ENCODE data around the gene TNNI3K.

TNNI3K gene

DNA sequence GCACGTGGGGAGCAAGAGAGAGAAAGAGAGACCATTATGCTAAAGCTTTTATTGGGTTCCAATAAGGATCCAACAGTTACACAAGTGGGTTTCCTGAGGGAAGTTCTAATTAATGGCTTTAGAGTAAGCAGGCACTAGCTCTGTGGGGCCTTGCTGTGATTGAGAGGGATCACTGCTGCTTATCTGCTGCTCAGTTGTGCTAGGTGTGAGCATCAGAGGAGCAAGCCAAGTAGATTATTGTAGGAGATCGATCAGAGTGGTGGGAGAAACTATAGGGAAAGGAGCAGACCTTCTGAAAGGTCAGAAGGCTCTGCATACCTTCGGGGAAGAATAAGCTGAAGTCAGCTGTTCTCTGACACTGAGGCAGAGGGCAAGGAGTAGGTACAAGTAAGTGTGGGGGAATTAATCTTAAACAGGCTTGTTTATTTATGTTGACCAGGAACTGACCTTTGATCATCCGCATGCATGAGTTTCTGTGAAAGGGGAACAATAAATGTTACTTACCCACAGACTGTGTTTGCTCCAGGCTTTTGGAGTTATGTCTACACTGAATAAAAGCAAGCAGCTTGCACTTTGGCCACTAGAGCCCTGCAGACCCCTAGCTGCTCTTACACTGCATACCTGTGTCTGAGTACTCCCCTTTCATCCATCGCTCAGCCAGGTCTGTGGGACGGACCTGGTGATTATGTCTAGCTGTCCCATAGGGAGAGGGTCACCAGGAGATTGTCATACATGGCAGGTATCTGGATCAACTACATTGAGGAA is 89.7 kb downstream of the TNNI3K start:
- TF ChIP-seq, protein P1, sequence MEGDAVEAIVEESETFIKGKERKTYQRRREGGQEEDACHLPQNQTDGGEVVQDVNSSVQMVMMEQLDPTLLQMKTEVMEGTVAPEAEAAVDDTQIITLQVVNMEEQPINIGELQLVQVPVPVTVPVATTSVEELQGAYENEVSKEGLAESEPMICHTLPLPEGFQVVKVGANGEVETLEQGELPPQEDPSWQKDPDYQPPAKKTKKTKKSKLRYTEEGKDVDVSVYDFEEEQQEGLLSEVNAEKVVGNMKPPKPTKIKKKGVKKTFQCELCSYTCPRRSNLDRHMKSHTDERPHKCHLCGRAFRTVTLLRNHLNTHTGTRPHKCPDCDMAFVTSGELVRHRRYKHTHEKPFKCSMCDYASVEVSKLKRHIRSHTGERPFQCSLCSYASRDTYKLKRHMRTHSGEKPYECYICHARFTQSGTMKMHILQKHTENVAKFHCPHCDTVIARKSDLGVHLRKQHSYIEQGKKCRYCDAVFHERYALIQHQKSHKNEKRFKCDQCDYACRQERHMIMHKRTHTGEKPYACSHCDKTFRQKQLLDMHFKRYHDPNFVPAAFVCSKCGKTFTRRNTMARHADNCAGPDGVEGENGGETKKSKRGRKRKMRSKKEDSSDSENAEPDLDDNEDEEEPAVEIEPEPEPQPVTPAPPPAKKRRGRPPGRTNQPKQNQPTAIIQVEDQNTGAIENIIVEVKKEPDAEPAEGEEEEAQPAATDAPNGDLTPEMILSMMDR (IDR thresholded peaks at IDR 0.05; ENCODE audit: low read depth, low read length) = no peak
- no peak for DNase-seq (ENCODE audit: low read depth, low spot score)
- in situ Hi-C loops (cut with HindIII; ENCODE audit: low sequenced_read_pairs) = no loop called here
- no peak overlapping the region for H3K4me3 ChIP-seq (ENCODE audit: low read depth, low read length)

DNA sequence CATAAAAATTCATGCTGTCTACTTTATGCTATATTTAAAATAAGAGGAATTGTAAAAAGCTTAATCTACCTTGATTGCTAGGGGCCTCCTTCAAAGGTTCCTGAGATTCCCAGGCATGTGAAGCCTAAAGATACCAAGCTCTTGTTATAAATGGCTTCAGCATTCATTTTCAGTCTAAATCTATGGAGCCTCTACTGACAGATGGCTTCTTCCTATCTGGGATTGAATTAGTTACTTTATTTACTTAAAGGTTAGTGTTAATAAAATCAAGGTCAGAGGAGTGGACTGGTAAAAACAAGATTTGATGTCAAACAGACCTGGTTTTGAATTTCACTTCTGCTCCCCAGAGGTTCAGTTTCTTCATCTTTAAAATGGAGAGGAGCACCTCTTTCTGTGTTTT is 93.7 kb downstream of the TNNI3K start:
- H3K4me3 ChIP-seq (ENCODE audit: low read depth, low read length) = no peak overlapping the region
- no peak for DNase-seq (ENCODE audit: low read depth, low spot score)
- in situ Hi-C loops (cut with HindIII; ENCODE audit: low sequenced_read_pairs) = no loop called here
- TF ChIP-seq, protein P1 (IDR thresholded peaks at IDR 0.05; ENCODE audit: low read depth, low read length) = no peak

DNA sequence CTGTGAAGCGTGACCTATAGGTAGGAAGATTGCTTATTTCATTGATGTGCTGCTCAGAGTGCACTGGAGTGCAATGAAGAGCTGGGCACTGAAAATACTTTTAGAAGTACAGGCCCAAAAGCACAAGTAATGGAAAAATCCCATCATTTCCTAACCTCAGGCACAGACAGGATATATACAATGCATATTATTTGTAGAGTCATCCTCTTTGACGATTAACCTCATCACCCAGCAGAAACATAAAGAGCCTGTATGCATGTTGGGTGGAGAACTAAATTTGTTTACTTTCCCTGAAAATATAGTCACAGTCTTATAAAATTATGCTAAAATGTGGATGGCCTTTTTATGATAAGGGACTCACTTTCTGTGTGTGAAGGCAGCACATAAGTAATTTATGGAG is 98.1 kb downstream of the TNNI3K start:
- no peak overlapping the region for H3K4me3 ChIP-seq (ENCODE audit: low read depth, low read length)
- no peak for DNase-seq (ENCODE audit: low read depth, low spot score)
- TF ChIP-seq, protein P1 (IDR thresholded peaks at IDR 0.05; ENCODE audit: low read depth, low read length) = no peak
- in situ Hi-C loops (cut with HindIII; ENCODE audit: low sequenced_read_pairs) = no loop called here

GRCh38 chr1:74334147-74334546 is 99.0 kb downstream of the TNNI3K start:
- in situ Hi-C loops (cut with HindIII; ENCODE audit: low sequenced_read_pairs) = no loop called here
- H3K4me3 ChIP-seq (ENCODE audit: low read depth, low read length) = no peak overlapping the region
- TF ChIP-seq, protein P1 (IDR thresholded peaks at IDR 0.05; ENCODE audit: low read depth, low read length) = no peak
- DNase-seq (ENCODE audit: low read depth, low spot score) = peak; percentile 43

- no peak overlapping the region for H3K4me3 ChIP-seq (ENCODE audit: low read depth, low read length)
- TF ChIP-seq, protein P1 (IDR thresholded peaks at IDR 0.05; ENCODE audit: low read depth, low read length) = no peak
- no peak for DNase-seq (ENCODE audit: low read depth, low spot score)
- in situ Hi-C loops (cut with HindIII; ENCODE audit: low sequenced_read_pairs) = no loop called here
Measured at GRCh38 chr1:74340656-74341055, 105.5 kb downstream of the TNNI3K start.

DNA sequence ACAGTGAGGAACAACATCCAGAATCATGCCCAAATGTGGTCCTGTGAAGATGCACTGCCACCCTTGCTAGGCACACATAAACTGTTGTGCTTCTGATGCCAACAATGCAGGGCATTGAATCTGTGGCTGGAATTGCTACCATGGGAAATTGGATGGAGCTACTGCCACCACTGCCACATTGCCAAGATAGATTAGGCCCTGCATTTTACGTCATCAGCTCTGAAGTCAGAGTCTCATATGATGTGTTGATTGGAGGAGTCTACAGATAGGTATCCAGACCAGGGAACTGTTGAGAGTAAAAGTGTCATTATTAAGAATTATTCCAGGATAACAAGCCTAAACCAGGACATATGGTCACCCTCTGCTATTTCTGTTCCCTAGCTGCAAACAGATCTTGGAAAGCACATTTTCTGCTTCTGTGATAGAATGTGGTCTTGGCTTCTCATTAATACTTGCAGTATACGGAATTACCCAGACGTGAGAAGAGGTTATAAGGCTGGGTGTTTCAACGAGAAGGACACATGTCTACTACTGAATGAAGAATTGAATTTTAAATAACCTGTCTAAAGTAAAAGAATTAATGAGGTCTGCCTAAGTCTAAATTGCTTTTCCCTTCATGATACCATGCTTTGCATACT is 106.6 kb downstream of the TNNI3K start:
- TF ChIP-seq, protein P1 (IDR thresholded peaks at IDR 0.05; ENCODE audit: low read depth, low read length) = no peak
- H3K4me3 ChIP-seq (ENCODE audit: low read depth, low read length) = no peak overlapping the region
- DNase-seq (ENCODE audit: low read depth, low spot score) = no peak
- in situ Hi-C loops (cut with HindIII; ENCODE audit: low sequenced_read_pairs) = no loop called here

Data from astrocyte of the spinal cord (primary cell).